ENCODE measurements around the gene USP5.

DNA sequence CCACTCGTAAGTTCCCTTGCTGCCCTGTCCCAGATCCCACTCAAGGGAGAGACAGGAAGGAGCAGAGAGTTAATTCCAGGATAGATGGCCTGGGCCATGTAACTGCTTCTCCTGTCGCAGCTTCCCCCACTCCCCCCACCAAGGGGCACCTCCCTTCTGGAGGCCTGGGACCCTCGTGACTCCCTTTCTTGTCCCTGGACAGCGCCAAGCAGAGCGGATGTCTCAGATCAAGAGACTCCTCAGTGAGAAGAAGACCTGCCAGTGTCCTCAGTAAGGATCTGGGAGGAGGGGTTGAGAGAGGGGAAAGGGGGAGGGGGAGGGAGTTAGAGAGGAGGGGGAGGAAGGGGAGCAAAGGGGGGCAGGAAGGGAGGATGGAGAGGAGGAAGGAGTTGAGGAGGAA lies 33.3 kb upstream of the USP5 start:
- TF ChIP-seq EP300 (IDR thresholded peaks at IDR 0.05): no peak
- TF ChIP-seq, protein P1, sequence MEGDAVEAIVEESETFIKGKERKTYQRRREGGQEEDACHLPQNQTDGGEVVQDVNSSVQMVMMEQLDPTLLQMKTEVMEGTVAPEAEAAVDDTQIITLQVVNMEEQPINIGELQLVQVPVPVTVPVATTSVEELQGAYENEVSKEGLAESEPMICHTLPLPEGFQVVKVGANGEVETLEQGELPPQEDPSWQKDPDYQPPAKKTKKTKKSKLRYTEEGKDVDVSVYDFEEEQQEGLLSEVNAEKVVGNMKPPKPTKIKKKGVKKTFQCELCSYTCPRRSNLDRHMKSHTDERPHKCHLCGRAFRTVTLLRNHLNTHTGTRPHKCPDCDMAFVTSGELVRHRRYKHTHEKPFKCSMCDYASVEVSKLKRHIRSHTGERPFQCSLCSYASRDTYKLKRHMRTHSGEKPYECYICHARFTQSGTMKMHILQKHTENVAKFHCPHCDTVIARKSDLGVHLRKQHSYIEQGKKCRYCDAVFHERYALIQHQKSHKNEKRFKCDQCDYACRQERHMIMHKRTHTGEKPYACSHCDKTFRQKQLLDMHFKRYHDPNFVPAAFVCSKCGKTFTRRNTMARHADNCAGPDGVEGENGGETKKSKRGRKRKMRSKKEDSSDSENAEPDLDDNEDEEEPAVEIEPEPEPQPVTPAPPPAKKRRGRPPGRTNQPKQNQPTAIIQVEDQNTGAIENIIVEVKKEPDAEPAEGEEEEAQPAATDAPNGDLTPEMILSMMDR (IDR thresholded peaks at IDR 0.05): no peak
- no peak for TF ChIP-seq POLR2AphosphoS5 (IDR thresholded peaks at IDR 0.05)
- TF ChIP-seq POLR2A (IDR thresholded peaks at IDR 0.05): no peak

All from stomach (tissue), 4 donors.